ENCODE data around the gene TMC3.
"Not testable (repeated sequence)": the region's sequence is repeated elsewhere in the genome, so short reads cannot be mapped to it uniquely, and the experiment has no call there.

Gene TMC3

DNA sequence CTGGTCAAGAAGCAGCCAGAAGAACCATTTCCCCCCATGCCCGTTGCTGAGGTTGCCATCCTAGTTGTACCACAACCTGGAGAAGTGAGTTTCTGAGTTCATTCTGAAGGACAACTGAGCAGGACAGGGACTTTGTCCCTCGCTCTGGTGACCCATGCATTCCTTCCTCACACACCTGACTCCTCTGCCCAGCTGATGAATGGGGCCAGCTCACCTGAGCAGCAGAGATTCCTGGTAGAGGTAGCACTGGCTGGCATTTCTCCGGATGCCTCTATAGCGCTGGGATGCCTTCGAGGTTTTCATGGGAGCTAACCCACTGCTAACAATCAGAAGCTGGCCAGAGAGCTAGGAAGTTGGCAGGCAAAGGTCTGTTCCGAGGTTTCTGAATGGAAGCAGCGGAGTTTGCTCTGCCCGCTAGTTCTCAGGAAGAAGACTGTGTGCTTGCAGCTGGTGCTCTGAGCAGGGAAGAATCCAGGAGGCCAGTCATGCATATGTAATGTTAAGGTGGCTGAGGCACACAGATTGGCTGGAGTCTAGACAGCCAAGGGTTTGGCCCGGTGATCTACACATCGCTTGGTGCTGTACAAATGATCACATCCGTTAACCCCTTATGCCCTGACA, at the start of gene TMC3:
TMC3 (minus strand) TSS at position 439 of the 621 bp plus-strand sequence; CDS start at position 303, 136 bp downstream.
- DNase-seq = no peak

DNA sequence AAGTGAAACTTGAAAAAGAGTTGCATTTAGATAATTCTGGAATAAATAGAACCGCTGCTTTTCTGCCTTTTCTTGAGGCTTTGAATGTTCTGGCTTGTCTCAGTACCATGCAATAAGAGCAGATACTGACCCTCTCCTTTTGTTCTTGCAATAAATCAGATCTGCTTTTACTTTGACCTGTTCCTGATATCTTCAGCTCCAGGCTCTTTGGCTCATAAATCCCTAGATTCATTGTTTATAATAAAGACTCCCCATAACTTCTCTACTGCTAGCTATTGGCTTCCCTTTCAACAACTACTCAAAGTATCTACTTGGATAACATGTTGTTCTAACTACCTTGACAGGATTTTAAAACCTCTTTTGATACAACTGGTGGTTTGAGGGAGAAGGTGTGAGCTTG, 47.4 kb upstream of the TMC3 start:
- DNase-seq = no peak

- DNase-seq = no peak
Measured at GRCh38 chr15:81419332-81419943, 45.4 kb upstream of the TMC3 start.

DNA sequence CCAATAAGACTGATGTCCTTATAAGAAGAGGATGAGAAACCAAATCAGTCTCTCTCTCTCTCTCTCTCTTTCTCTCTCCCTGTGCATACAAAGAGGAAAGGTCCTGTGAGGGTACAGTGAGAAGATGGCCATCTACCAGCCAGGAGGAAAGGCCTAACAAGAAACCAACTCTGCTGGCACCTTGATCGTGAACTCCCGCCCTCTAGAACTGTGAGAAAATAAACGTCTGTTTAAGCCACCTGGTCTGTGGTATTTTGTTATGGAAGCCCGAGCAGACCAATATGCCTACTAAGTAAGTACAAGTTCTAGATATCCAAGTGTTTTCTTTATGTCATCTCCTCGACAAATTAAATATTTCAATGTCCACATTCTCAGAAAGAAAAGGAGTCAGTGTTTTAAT, 44.9 kb upstream of the TMC3 start:
- no peak for DNase-seq

DNA sequence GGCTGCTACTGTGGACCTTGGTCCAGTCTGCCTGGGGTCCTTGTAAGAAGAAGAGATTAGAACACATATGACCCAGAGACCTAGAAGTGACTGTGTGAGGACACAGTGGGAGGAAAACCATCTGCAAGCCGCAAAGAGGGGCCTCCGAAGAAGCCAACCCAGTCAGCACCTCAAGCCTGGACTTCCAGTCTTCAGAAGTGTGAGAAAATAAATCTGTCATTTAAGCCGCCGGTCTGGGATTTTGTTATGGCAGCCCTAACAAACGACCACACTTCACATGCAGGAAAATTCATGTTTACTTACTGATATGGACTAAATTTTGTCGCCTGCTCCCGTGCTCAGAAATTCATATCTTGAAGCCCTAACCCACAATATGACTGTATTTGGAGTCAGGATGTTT, 44.4 kb upstream of the TMC3 start:
- no peak for DNase-seq

DNA sequence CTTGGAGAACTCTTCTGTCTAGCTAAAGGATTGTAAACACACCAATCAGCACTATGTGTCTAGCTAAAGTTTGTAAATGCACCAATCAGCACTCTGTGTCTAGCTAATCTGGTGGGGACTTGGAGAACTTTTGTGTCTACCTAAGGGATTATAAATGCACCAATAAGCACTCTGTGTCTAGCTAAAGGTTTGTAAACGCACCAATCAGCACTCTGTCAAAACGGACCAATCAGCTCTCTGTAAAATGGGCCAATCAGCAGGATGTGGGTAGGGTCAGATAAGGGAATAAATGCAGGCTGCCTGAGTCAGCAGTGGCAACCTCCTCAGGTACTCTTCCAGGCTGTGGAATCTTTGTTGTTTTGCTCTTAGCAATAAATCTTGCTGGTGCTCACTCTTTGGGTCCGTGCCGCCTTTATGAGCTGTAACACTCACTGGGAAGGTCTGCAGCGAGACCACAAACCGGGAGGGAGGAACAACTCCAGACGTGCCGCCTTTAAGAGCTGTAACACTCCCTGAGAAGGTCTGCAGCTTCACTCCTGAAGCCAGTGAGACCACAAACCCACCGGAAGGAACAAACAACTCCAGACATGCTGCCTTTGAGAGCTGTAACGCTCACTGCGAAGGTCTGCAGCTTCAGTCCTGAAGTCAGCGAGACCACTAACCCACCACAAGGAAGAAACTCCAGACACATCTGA, 40.4 kb upstream of the TMC3 start:
- not testable (repeated sequence) for DNase-seq

DNA sequence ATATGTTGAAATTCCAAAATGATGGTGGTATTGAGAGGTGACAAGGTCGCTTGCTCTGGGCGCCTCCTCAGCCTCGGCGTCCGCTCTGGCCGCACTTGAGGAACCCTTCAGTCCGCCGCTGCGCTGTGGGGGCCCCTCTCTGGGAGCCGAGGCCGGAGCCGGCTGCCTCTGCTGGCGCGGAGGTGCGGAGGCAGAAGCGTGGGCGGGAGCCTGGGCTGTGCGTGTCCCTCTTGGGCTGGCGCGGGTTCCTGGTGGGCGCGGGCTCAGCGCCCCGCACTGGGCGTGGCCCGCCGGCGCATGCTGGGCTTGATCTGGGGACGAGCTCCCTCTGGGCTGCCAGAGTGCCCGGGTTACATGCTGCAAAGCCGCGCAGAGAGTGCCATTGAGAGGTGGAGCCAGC, 39.8 kb upstream of the TMC3 start:
- no peak for DNase-seq

GRCh38 chr15:81411969-81412633, 38.1 kb upstream of the TMC3 start:
- no peak for DNase-seq

DNA sequence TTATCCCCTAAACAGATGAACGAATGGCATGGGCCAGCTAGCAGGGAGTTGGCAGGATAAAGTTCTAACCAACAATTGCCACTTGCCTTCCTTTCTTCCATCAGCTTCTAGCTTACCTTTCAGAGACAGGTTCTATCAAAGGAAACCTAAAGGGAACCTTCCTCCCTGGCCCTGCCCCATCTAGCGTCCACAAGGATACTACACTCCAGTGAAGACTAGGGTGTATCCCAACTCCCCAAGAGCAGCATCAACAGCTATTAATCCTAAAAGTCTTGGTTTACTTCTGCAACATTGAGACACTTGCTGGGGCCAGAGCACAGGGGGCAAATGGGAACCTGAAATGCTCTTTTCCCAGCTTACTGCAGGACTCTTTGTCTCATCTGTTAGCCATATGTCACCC, 37.0 kb upstream of the TMC3 start:
- DNase-seq = no peak

DNA sequence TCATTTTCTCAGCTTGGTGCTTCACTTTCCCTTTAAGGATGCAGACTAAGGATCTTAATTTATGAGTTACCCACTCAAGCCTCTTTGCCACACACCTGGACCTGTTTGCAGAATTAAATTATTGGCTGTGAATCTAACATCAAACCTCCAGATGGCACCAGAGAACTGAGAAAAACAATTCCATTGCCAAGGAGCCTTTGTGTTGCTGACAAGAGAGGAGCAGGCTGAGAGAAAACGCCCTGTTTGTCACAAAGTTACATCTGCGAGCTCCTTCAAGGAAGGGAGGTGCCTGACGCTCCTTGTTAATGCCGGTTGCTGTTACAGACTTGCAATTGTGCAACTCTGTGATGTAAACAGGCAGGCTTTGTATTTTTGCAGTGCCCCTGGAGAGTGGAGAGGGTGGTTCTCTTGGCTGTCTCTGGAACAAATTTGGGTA, 36.3 kb upstream of the TMC3 start:
- DNase-seq = peak; percentile 28

GRCh38 chr15:81407718-81408117, 33.7 kb upstream of the TMC3 start:
- no peak for DNase-seq

- no peak for DNase-seq
Measured at GRCh38 chr15:81407176-81407575, 33.2 kb upstream of the TMC3 start.

GRCh38 chr15:81400640-81401236, 26.7 kb upstream of the TMC3 start:
- DNase-seq = peak; percentile 30

GRCh38 chr15:81398910-81399551, 25.0 kb upstream of the TMC3 start:
- peak; percentile 24 for DNase-seq

DNA sequence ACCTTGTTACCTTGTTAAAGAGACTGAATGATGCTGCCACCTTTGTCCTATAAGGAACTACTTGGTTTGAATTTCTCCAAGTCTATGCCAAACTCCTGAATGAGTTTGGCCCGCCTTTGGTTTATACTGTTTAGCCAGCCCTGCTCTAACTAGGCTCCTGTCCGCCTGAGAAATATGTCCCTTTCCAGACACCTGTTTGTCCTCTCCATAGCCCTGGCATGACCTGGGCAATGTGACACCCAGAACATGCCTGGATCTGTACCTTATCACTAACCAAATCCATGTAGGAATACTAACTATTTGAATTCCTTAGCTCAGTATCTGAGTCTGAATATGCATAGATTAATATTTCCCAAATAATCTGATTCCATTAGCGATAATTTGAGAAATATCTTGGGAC, 24.4 kb upstream of the TMC3 start:
- no peak for DNase-seq

- DNase-seq = peak; percentile 55
Measured at GRCh38 chr15:81394603-81395002, 20.6 kb upstream of the TMC3 start.

- no peak for DNase-seq
Measured at GRCh38 chr15:81391657-81392056, 17.6 kb upstream of the TMC3 start.

GRCh38 chr15:81388436-81388770, 14.4 kb upstream of the TMC3 start:
- no peak for DNase-seq

- DNase-seq = no peak
Measured at GRCh38 chr15:81387621-81388435, 13.8 kb upstream of the TMC3 start.

GRCh38 chr15:81386947-81387346, 12.9 kb upstream of the TMC3 start:
- DNase-seq = no peak

GRCh38 chr15:81385721-81386076, 11.7 kb upstream of the TMC3 start:
- DNase-seq = no peak

Measured in NCI-H226 (cell line).